Activated T-cell treated with anti-CD3 and anti-CD28 coated beads for 24 hours (primary cell): ENCODE results near the gene DHRS2.
"Not testable (repeated sequence)": the region's sequence is repeated elsewhere in the genome, so short reads cannot be mapped to it uniquely, and the experiment has no call there.

Source experiments
- DNase-seq: peaks from one replicate; pipeline ENCODE4 v3.0.0-alpha.2; 2020; ENCODE audit warnings: low read depth

Gene DHRS2

GRCh38 chr14:23648764-23649460 is 12.7 kb downstream of the DHRS2 start:
- DNase-seq: no peak

- DNase-seq: no peak
Measured at GRCh38 chr14:23650506-23650905, 14.3 kb downstream of the DHRS2 start.

- DNase-seq: no peak
Measured at GRCh38 chr14:23653051-23653450, 16.9 kb downstream of the DHRS2 start.

GRCh38 chr14:23654231-23654630 is 18.1 kb downstream of the DHRS2 start:
- DNase-seq: no peak

GRCh38 chr14:23657959-23658470 is 21.9 kb downstream of the DHRS2 start:
- no peak for DNase-seq

- peak; percentile 8 for DNase-seq
Measured at GRCh38 chr14:23660290-23661226, 24.4 kb downstream of the DHRS2 start.

- DNase-seq: no peak
Measured at GRCh38 chr14:23661542-23661941, 25.4 kb downstream of the DHRS2 start.

GRCh38 chr14:23663127-23663526 is 27.0 kb downstream of the DHRS2 start:
- DNase-seq: no peak

GRCh38 chr14:23663711-23664110 is 27.5 kb downstream of the DHRS2 start:
- no peak for DNase-seq

- no peak for DNase-seq
Measured at GRCh38 chr14:23664207-23664885, 28.2 kb downstream of the DHRS2 start.

GRCh38 chr14:23665302-23666016 is 29.3 kb downstream of the DHRS2 start:
- DNase-seq: no peak

- DNase-seq: no peak
Measured at GRCh38 chr14:23667134-23667533, 31.0 kb downstream of the DHRS2 start.

GRCh38 chr14:23669441-23669840 is 33.3 kb downstream of the DHRS2 start:
- DNase-seq: no peak

GRCh38 chr14:23670481-23670880 is 34.3 kb downstream of the DHRS2 start:
- DNase-seq: no peak

- DNase-seq: no peak
Measured at GRCh38 chr14:23672200-23672599, 36.0 kb downstream of the DHRS2 start.

GRCh38 chr14:23675337-23675736 is 39.2 kb downstream of the DHRS2 start:
- no peak for DNase-seq

GRCh38 chr14:23675906-23676305 is 39.7 kb downstream of the DHRS2 start:
- DNase-seq: no peak

GRCh38 chr14:23681337-23681736 is 45.2 kb downstream of the DHRS2 start:
- no peak for DNase-seq

GRCh38 chr14:23689709-23690514 is 53.7 kb downstream of the DHRS2 start:
- not testable (repeated sequence) for DNase-seq

GRCh38 chr14:23692416-23692815 is 56.3 kb downstream of the DHRS2 start:
- no peak for DNase-seq

GRCh38 chr14:23693252-23693775 is 57.1 kb downstream of the DHRS2 start:
- DNase-seq: no peak
